ENCODE measurements around the gene SCG5.

DNA sequence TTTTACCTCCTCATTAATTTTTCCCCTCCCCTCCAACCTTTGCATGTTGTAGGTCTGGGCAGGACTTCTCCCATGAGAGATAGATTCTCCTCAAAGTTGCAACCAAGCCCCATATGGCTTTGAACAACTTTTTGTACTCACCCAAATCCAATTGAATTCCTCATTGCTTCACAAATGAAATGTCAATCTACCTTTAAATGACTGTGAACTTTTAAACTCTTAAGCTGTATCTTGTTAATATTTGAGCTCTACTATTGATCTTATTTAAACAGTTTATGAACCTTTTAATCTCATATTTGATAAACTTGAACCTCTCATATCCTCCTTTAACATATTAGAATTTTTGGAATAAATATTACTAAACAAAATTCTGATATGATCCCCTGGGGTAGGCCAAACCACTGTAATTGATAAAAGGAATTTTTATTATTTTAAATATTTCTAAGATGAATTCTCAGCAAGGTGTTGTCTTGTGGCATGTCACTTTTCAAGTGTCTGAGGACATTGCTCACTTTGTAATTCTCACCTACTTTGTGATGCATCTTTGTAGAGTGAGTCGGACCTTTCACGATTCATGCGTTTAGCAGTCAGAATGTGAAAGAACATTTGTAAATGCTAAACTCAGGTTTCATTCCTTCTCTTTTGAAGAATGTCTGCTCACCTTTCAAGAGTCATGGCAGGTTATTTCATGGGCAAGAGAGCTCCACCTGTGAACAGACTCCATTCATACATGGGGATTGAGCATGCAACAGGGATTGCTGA is 52.9 kb downstream of the SCG5 start:
- TF ChIP-seq, protein P1, sequence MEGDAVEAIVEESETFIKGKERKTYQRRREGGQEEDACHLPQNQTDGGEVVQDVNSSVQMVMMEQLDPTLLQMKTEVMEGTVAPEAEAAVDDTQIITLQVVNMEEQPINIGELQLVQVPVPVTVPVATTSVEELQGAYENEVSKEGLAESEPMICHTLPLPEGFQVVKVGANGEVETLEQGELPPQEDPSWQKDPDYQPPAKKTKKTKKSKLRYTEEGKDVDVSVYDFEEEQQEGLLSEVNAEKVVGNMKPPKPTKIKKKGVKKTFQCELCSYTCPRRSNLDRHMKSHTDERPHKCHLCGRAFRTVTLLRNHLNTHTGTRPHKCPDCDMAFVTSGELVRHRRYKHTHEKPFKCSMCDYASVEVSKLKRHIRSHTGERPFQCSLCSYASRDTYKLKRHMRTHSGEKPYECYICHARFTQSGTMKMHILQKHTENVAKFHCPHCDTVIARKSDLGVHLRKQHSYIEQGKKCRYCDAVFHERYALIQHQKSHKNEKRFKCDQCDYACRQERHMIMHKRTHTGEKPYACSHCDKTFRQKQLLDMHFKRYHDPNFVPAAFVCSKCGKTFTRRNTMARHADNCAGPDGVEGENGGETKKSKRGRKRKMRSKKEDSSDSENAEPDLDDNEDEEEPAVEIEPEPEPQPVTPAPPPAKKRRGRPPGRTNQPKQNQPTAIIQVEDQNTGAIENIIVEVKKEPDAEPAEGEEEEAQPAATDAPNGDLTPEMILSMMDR (IDR thresholded peaks at IDR 0.05), result no peak
- no peak for TF ChIP-seq POLR2A (IDR thresholded peaks at IDR 0.05)

Data from right lobe of liver (tissue), 4 donors.